IMR-90 (cell line): Measurements from ENCODE around the gene KIAA0040. TPM values are rescaled to one million over a fixed set of nuclear protein-coding genes. Genes with fewer than 3 reads are reported as not detected.

ENCODE experiments used
- ATAC-seq: fragments of 200-7000 bp; cut with Tn5 transposase; 2 replicates; pipeline ENCODE4 v1.9.1; 2020; ENCODE audit warnings: low read depth, mild to moderate bottlenecking, moderate library complexity
- BruUV-seq: library from RNA; stranded (reverse); fragments of 400-500 nt; replicated peaks from 2 replicates; lab custom pipeline; 2021; lab: Mats Ljungman, UMichigan
- CTCF ChIA-PET: fragments of 300-600 bp; formaldehyde crosslinking; extraction: SDS; loops from one replicate; lab custom pipeline; 2021; ENCODE audit warnings: antibody characterized with exemption; lab: Yijun Ruan, JAX
- POLR2A ChIA-PET: fragments of 300-600 bp; sonication (Branson Sonifier 250); formaldehyde crosslinking; loops from one replicate; lab custom pipeline; 2022; ENCODE audit warnings: antibody characterized with exemption; ENCODE audit not compliant: unreplicated experiment; lab: Charles Lee
- DNase-seq: peaks from one replicate; pipeline ENCODE4 v3.0.0; 2013
- H2AFZ ChIP-seq: replicated peaks from 2 replicates; pipeline ENCODE3; 2013; ENCODE audit warnings: low read length, mild to moderate bottlenecking; ENCODE audit not compliant: poor library complexity
- H2AK5ac ChIP-seq: 2 replicates; pipeline ENCODE4 v1.6.1; 2013; ENCODE audit warnings: low read depth, low read length, inconsistent platforms
- H2AK9ac ChIP-seq: replicated peaks from 2 replicates; pipeline ENCODE3; 2013; ENCODE audit warnings: mild to moderate bottlenecking, low read depth, low read length, moderate library complexity; ENCODE audit not compliant: poor library complexity
- H2BK120ac ChIP-seq: 2 replicates; pipeline ENCODE4 v1.6.1; 2013; ENCODE audit warnings: low read depth, low read length, inconsistent platforms
- H2BK15ac ChIP-seq: 3 replicates; pipeline ENCODE4 v1.6.1; 2013; ENCODE audit warnings: low read depth, low read length, inconsistent platforms
- H2BK20ac ChIP-seq: 2 replicates; pipeline ENCODE4 v1.6.1; 2013; ENCODE audit warnings: low read depth, mild to moderate bottlenecking, inconsistent platforms, low read length, moderate library complexity
- H2BK5ac ChIP-seq: 2 replicates; pipeline ENCODE4 v1.6.1; 2013; ENCODE audit warnings: mild to moderate bottlenecking, low read depth, low read length, inconsistent platforms; ENCODE audit not compliant: poor library complexity, severe bottlenecking
- H3K14ac ChIP-seq: replicated peaks from 2 replicates; pipeline ENCODE4 v1.6.1; 2013; ENCODE audit warnings: low read depth, low read length, inconsistent platforms
- H3K18ac ChIP-seq: 2 replicates; pipeline ENCODE4 v1.6.1; 2013; ENCODE audit warnings: low read depth, low read length, control low read depth
- H3K23ac ChIP-seq: 2 replicates; pipeline ENCODE4 v1.6.1; 2013; ENCODE audit warnings: low read depth, low read length, inconsistent platforms
- H3K27ac ChIP-seq: 2 replicates; pipeline ENCODE4 v1.5.1; 2013; ENCODE audit warnings: mild to moderate bottlenecking, control low read depth, low read length; ENCODE audit not compliant: insufficient read depth
- H3K27me3 ChIP-seq: 2 replicates; pipeline ENCODE4 v1.6.1; 2013; ENCODE audit warnings: low read length; ENCODE audit not compliant: control insufficient read depth, insufficient read depth
- H3K36me3 ChIP-seq: 2 replicates; pipeline ENCODE4 v1.6.1; 2013; ENCODE audit warnings: low read length, mixed read lengths; ENCODE audit not compliant: control insufficient read depth, insufficient read depth
- H3K4ac ChIP-seq: 2 replicates; pipeline ENCODE4 v1.6.1; 2013; ENCODE audit warnings: low read depth, low read length, inconsistent platforms
- H3K4me1 ChIP-seq: 2 replicates; pipeline ENCODE4 v1.6.1; 2013; ENCODE audit warnings: low read length, mixed read lengths; ENCODE audit not compliant: control insufficient read depth, insufficient read depth
- H3K4me2 ChIP-seq: 2 replicates; pipeline ENCODE4 v1.6.1; 2013; ENCODE audit warnings: low read depth, mild to moderate bottlenecking, control low read depth, low read length, moderate library complexity
- H3K4me3 ChIP-seq: 2 replicates; pipeline ENCODE4 v1.5.1; 2013; ENCODE audit warnings: low read depth, mild to moderate bottlenecking, control low read depth, low read length, moderate library complexity; ENCODE audit not compliant: insufficient read depth
- H3K56ac ChIP-seq: 2 replicates; pipeline ENCODE4 v1.6.1; 2013; ENCODE audit warnings: low read length, inconsistent platforms; ENCODE audit not compliant: insufficient read depth; ENCODE audit errors: extremely low read depth
- H3K79me1 ChIP-seq, 2 experiments: 2 replicates each; pipeline ENCODE4 v1.6.1; 2013; ENCODE audit warnings: low read length in 2 of 2, inconsistent platforms in 1 of 2, low read depth in 1 of 2
- H3K9ac ChIP-seq: 2 replicates; pipeline ENCODE4 v1.6.1; 2013; ENCODE audit warnings: low read depth, low read length, control low read depth
- H3K9me1 ChIP-seq: 2 replicates; pipeline ENCODE4 v1.6.1; 2013; ENCODE audit warnings: low read length, inconsistent platforms; ENCODE audit not compliant: insufficient read depth
- H3K9me3 ChIP-seq: 2 replicates; pipeline ENCODE4 v1.6.1; 2013; ENCODE audit warnings: low read length; ENCODE audit not compliant: control insufficient read depth, insufficient read depth
- H4K20me1 ChIP-seq: 2 replicates; pipeline ENCODE4 v1.6.1; 2013; ENCODE audit warnings: low read length, inconsistent platforms; ENCODE audit not compliant: insufficient read depth
- H4K5ac ChIP-seq: 2 replicates; pipeline ENCODE4 v1.6.1; 2013; ENCODE audit warnings: mild to moderate bottlenecking, low read depth, low read length, control low read depth
- H4K8ac ChIP-seq, 2 experiments: 2 replicates each; pipeline ENCODE4 v1.6.1; 2013; ENCODE audit warnings: low read depth in 2 of 2, low read length in 2 of 2, control low read depth in 1 of 2, inconsistent platforms in 1 of 2
- H4K91ac ChIP-seq: 2 replicates; pipeline ENCODE4 v1.6.1; 2013; ENCODE audit warnings: low read depth, low read length, inconsistent platforms; ENCODE audit not compliant: insufficient read depth
- BHLHE40 ChIP-seq: fragments of 150-350 bp; IDR thresholded peaks from 2 replicates; pipeline ENCODE4 v1.6.1; 2016; ENCODE audit warnings: mild to moderate bottlenecking, low read depth, low read length
- CHD1 ChIP-seq: IDR thresholded peaks from 2 replicates; pipeline ENCODE4 v1.6.1; 2012; ENCODE audit warnings: low read depth, low read length, improper control_type of control experiment
- ELK1 ChIP-seq: fragments of 150-350 bp; IDR thresholded peaks from 2 replicates; pipeline ENCODE4 v1.6.1; 2016; ENCODE audit warnings: low read depth, mild to moderate bottlenecking, low read length, moderate library complexity, borderline replicate concordance
- FOS ChIP-seq: fragments of 150-350 bp; IDR thresholded peaks from 2 replicates; pipeline ENCODE4 v1.6.1; 2016; ENCODE audit warnings: low read depth, low read length
- MAFK ChIP-seq: IDR thresholded peaks from 2 replicates; pipeline ENCODE4 v1.6.1; 2012; ENCODE audit warnings: low read depth, low read length, improper control_type of control experiment
- MAZ ChIP-seq: IDR thresholded peaks from 2 replicates; pipeline ENCODE4 v1.6.1; 2012; ENCODE audit warnings: low read depth, mild to moderate bottlenecking, low read length, improper control_type of control experiment, moderate library complexity, borderline replicate concordance
- MXI1 ChIP-seq: IDR thresholded peaks from 2 replicates; pipeline ENCODE4 v1.6.1; 2012; ENCODE audit warnings: low read depth, mild to moderate bottlenecking, low read length, moderate library complexity, borderline replicate concordance
- NFE2L2 ChIP-seq: fragments of 150-350 bp; IDR thresholded peaks from 2 replicates; pipeline ENCODE4 v1.6.1; 2016; ENCODE audit warnings: low read depth, mild to moderate bottlenecking, low read length
- POLR2A ChIP-seq: IDR thresholded peaks from 2 replicates; pipeline ENCODE4 v1.6.1; 2012; ENCODE audit warnings: mild to moderate bottlenecking, low read depth, low read length
- RAD21 ChIP-seq: IDR thresholded peaks from 2 replicates; pipeline ENCODE4 v1.6.1; 2012; ENCODE audit warnings: low read length, improper control_type of control experiment
- RCOR1 ChIP-seq: IDR thresholded peaks from 2 replicates; pipeline ENCODE4 v1.6.1; 2012; ENCODE audit warnings: mild to moderate bottlenecking, low read length, improper control_type of control experiment; ENCODE audit not compliant: insufficient replicate concordance
- RFX5 ChIP-seq: IDR thresholded peaks from 2 replicates; pipeline ENCODE4 v1.8.0; 2012; ENCODE audit warnings: low read depth, mild to moderate bottlenecking, low read length, moderate library complexity
- SMC3 ChIP-seq: fragments of 150-350 bp; IDR thresholded peaks from 2 replicates; pipeline ENCODE4 v1.6.1; 2016; ENCODE audit warnings: low read depth, mild to moderate bottlenecking, antibody characterized with exemption, low read length, moderate library complexity
- USF2 ChIP-seq: fragments of 150-350 bp; IDR thresholded peaks from 2 replicates; pipeline ENCODE4 v1.6.1; 2017; ENCODE audit warnings: mild to moderate bottlenecking, antibody characterized with exemption, low read length, low read depth
- WGBS, 2 experiments: methylation state at CpG; one replicate each; pipeline versions ENCODE4 v1.1.5 to v1.1.7; 2013; ENCODE audit warnings: missing lambda C conversion rate in 2 of 2; ENCODE audit not compliant: insufficient read length in 1 of 2; ENCODE audit errors: extremely low coverage in 2 of 2; 5-methylcytosine and 5-hydroxymethylcytosine counted together
- dilution Hi-C: fragments of 300-500 bp; cut with HindIII; formaldehyde crosslinking; loops from one replicate; pipeline ENCODE4 v1.14.3; 2018; ENCODE audit warnings: low sequenced_read_pairs; ENCODE audit not compliant: unreplicated experiment
- in situ Hi-C: fragments of 300-500 bp; cut with MboI; formaldehyde crosslinking; loops from 3 replicates; pipeline ENCODE4 v1.14.3; 2019; ENCODE audit warnings: low sequenced_read_pairs, inconsistent platforms, mixed read lengths
- intact Hi-C: fragments of 100-400 bp; cut with micrococcal nuclease; formaldehyde crosslinking; loops from 2 replicates; pipeline ENCODE4 v1.10.0; 2022
- polyA plus RNA-seq, 3 experiments: library from polyadenylated mRNA; depleted of rRNA; stranded (reverse); fragments of >200 nt; gene quantifications; 2 replicates each; pipeline ENCODE4 v1.2.3, GENCODE V29; 2012; ENCODE audit warnings: low replicate concordance in 1 of 3
- total RNA-seq: library from RNA; depleted of rRNA; stranded (reverse); fragments of >200 nt; gene quantifications from 2 replicates; pipeline ENCODE4 v1.2.3, GENCODE V29; 2012
- TF ChIP-seq, protein P1 (sequence below): conservative IDR thresholded peaks from 2 replicates; pipeline ENCODE4 v1.5.1; 2012; ENCODE audit warnings: mild to moderate bottlenecking, low read depth, low read length, improper control_type of control experiment

The KIAA0040 gene
- total and polyA plus RNA-seq, 2 of the 4 experiments (the other 2 are of a cell fraction), result 0.05 to 0.18 TPM

DNA sequence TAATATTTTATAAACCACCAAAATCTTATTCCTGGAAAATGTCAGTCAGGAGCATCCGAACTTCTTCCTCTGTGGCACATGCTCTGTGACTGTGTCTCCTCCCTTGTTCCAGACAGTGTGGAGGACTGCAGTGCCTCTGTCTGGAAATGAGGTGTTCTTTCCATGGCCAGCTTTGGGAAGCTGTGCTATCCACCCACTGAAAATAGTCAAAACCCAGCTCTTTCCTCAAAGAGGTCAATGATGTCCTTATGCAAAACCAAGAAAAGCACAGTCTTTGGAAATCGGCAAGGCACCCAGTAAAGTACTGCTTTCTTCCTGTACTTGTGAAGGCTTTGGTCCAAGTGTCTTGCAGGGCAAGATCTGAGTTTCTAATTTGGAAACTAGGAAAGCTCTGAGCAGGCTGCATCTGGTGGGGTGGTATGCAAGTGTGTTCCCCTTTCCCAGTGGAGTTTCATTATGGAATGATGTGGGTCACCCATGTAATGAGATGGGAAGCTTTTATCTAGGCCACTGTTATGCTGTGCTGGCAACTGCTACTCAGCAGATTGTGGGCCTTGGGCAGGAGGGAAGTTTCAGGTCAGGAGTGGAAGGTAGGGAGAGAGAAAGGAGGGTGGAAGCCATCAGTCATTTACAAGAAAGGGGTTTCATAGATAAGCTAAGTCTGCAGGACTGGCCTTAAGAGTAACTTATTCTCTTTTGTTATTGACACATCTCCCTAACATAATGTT, 6.0 kb downstream of the KIAA0040 start:
- 80% methylated on average over 1 of the region's 2 CpGs; no CpG with 5 or more reads in 1 of the 2 experiments for WGBS, 2 experiments
- H3K4me2 ChIP-seq, result no peak overlapping the region
- H2BK15ac ChIP-seq, result no peak overlapping the region
- no peaks in the 10 kb centered on the region for H3K4me1 ChIP-seq
- H3K4ac ChIP-seq, result no peak overlapping the region
- H3K23ac ChIP-seq, result no peak overlapping the region
- no peaks in the 10 kb centered on the region for H3K9me1 ChIP-seq
- DNase-seq, result no peak
- H3K27me3 ChIP-seq, result peaks cover 2% of the 10 kb centered on the region; the same call in 1 of the 2 replicates
- H2AK5ac ChIP-seq, result no peak overlapping the region
- H3K79me1 ChIP-seq, result no peaks in the 10 kb centered on the region
- dilution Hi-C loops (no loop called here), in situ Hi-C loops (no loop called here), intact Hi-C loops (no loop called here)
- ChIA-PET POLR2A (interaction anchor here (0.6 kb wide), 1 partner anchor 27 kb away, joined by 4 read pairs; no protein-coding TSS in a partner anchor), CTCF (interaction anchor here (0.9 to 1.4 kb wide), 2 partner anchors 10 to 11 kb away, joined by 3 to 4 read pairs; no protein-coding TSS in a partner anchor)
- no peak overlapping the region for H4K91ac ChIP-seq
- no peak overlapping the region for H3K18ac ChIP-seq
- BruUV-seq, result no TSS peak
- H2BK120ac ChIP-seq, result no peak overlapping the region
- no peak overlapping the region for H3K14ac ChIP-seq
- no peak overlapping the region for H3K27ac ChIP-seq
- H2BK20ac ChIP-seq, result no peak overlapping the region
- no peak overlapping the region for H3K56ac ChIP-seq
- no peak for ATAC-seq
- H3K9me3 ChIP-seq, result no peaks in the 10 kb centered on the region
- H2BK5ac ChIP-seq, result no peak overlapping the region
- no peaks in the 10 kb centered on the region for H4K20me1 ChIP-seq
- H4K5ac ChIP-seq, result no peak overlapping the region
- H4K8ac ChIP-seq, result no peak overlapping the region
- H2AFZ ChIP-seq, result no peak overlapping the region
- no peaks in the 10 kb centered on the region for H3K36me3 ChIP-seq
- no peak overlapping the region for H3K4me3 ChIP-seq
- no peak overlapping the region for H3K9ac ChIP-seq
- no peak overlapping the region for H2AK9ac ChIP-seq
- TF ChIP-seq, protein P1, sequence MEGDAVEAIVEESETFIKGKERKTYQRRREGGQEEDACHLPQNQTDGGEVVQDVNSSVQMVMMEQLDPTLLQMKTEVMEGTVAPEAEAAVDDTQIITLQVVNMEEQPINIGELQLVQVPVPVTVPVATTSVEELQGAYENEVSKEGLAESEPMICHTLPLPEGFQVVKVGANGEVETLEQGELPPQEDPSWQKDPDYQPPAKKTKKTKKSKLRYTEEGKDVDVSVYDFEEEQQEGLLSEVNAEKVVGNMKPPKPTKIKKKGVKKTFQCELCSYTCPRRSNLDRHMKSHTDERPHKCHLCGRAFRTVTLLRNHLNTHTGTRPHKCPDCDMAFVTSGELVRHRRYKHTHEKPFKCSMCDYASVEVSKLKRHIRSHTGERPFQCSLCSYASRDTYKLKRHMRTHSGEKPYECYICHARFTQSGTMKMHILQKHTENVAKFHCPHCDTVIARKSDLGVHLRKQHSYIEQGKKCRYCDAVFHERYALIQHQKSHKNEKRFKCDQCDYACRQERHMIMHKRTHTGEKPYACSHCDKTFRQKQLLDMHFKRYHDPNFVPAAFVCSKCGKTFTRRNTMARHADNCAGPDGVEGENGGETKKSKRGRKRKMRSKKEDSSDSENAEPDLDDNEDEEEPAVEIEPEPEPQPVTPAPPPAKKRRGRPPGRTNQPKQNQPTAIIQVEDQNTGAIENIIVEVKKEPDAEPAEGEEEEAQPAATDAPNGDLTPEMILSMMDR, result no peak
- TF ChIP-seq MAZ (no peak), BHLHE40 (no peak), USF2 (no peak), RFX5 (no peak), RCOR1 (no peak), RAD21 (no peak), CHD1 (no peak), FOS (no peak), SMC3 (no peak), MXI1 (no peak), POLR2A (no peak), MAFK (no peak), ELK1 (no peak), NFE2L2 (no peak)
